Heart right ventricle (tissue), 16 donors: ENCODE results near the gene ZZZ3. TPM values are rescaled to one million over a fixed set of nuclear protein-coding genes. Genes with fewer than 3 reads are reported as not detected.

Experiments used
- ATAC-seq, 8 donors: fragments of 200-7000 bp; cut with Tn5 transposase; one replicate each; pipeline ENCODE4 v1.9.1; 2020; ENCODE audit warnings: mild to moderate bottlenecking in 8 of 8, moderate library complexity in 8 of 8, moderate number of reproducible peaks in 1 of 8
- DNase-seq, 2 donors: peaks; one replicate each; pipeline ENCODE4 v3.0.0-alpha.2; 2020
- H3K27ac ChIP-seq, 10 donors: fragments of 200-600 bp; sonication (generic) in 2 of 10; one replicate each; pipeline versions ENCODE4 v1.5.0 to v1.8.0; 2020 to 2022; ENCODE audit warnings: mild to moderate bottlenecking in 3 of 10
- H3K27me3 ChIP-seq, 7 donors: fragments of 200-600 bp; one replicate each; pipeline ENCODE4 v1.8.0; 2021 to 2022; ENCODE audit warnings: mild to moderate bottlenecking in 2 of 7
- H3K36me3 ChIP-seq, 9 donors: fragments of 200-600 bp; sonication (generic) in 1 of 9; one replicate each; pipeline versions ENCODE4 v1.5.0 to v1.8.0; 2020 to 2022; ENCODE audit warnings: mild to moderate bottlenecking in 2 of 9
- H3K4me1 ChIP-seq, 9 donors: fragments of 200-600 bp; sonication (generic) in 1 of 9; one replicate each; pipeline versions ENCODE4 v1.5.0 to v1.8.0; 2020 to 2022; ENCODE audit warnings: mild to moderate bottlenecking in 4 of 9
- H3K4me3 ChIP-seq, 10 donors: fragments of 200-600 bp; sonication (generic) in 2 of 10; one replicate each; pipeline versions ENCODE4 v1.5.0 to v1.8.0; 2020 to 2022; ENCODE audit warnings: mild to moderate bottlenecking in 7 of 10, moderate library complexity in 2 of 10
- H3K9me3 ChIP-seq, 11 donors: fragments of 200-600 bp in 10 of 11; sonication (generic) in 2 of 11; one replicate each; pipeline versions ENCODE4 v1.5.0 to v1.8.0; 2013 to 2022; ENCODE audit warnings: mild to moderate bottlenecking in 2 of 11, control low read depth in 1 of 11, moderate library complexity in 1 of 11
- whole genome bisulfite sequencing, 2 donors: extraction: QIAGEN DNeasy Blood & Tissue Kit; methylation state at CpG; one replicate each; pipeline ENCODE4 v1.1.7; 2013; ENCODE audit warnings: inconsistent platforms in 1 of 2; 5-methylcytosine and 5-hydroxymethylcytosine counted together
- intact Hi-C, 10 donors: fragments of 100-400 bp; cut with DNase I; formaldehyde crosslinking; loops; one replicate each; pipeline versions ENCODE4 v1.11.1 to v1.14.2; 2022
- polyA plus RNA-seq, 2 donors: library from polyadenylated mRNA; stranded (reverse); fragments of 200-250 nt; gene quantifications; one replicate each; pipeline ENCODE4 v1.2.3, GENCODE V29; 2013
- total RNA-seq, 10 donors: library from RNA; stranded (reverse); fragmentation: NEBNext Ultra II Directional in 3 of 10; extraction: Animal tissue kit (Norgen Biotek cat#: 25700) in 3 of 10; gene quantifications; one replicate each; pipeline versions ENCODE4 v1.2.1 to v1.2.4, GENCODE V29; 2021 to 2023
- TF ChIP-seq, protein P1 (sequence below), 9 donors: fragments of 200-600 bp; sonication (generic) in 2 of 9; IDR thresholded peaks; one replicate each; pipeline versions ENCODE4 v1.5.0 to v1.8.0; 2021 to 2022; ENCODE audit warnings: antibody characterized with exemption in 9 of 9, mild to moderate bottlenecking in 5 of 9, moderate library complexity in 1 of 9
- donor health status: Arrhythmogenic right ventricular cardiomyopathy.
- donor health status: ischemic (EF 13 %, LVEDD 7.1; RV severe dilation, severe dysfunction).
- donor health status: healthy with polysubstance abuse.
- donor health status: DM: no; HTN: yes; CAD: no.
- donor health status: DM: no; HTN: no; CAD: no.
- donor health status: ischemic (EF 25% LVEDD 6.9; RV normal size, moderate dysfunction).
- donor health status: ischemic (EF 25% LVEDD 5.7; RV mildly dilated, moderate dysfunction).
- donor health status: healthy.
- donor health status: DM: yes; HTN: yes; CAD: no.
- donor health status: Ischemic cardiomyopathy.
- donor health status: ischemic (EF 35%, LVEDD 5.7; RV mildly dilated, moderate dysfunction).
- donor health status: nonischemic (EF 11% LVEDD 7.7; RV severe dilation, severe dysfunction).
- donor health status: DM: yes; HTN: yes; CAD: no.
- donor health status: PGD.
- donor health status: ischemic (EF 29% LVEDD 5.4; RV normal size, mild dysfunction).
- donor health status: nonischemic (EF 23%, LVEDD 6.1; RV moderate dilation, normal function).

Gene ZZZ3
- total and polyA plus RNA-seq, 12 donors = 6.5 to 39.3 (median 33.3) TPM

DNA sequence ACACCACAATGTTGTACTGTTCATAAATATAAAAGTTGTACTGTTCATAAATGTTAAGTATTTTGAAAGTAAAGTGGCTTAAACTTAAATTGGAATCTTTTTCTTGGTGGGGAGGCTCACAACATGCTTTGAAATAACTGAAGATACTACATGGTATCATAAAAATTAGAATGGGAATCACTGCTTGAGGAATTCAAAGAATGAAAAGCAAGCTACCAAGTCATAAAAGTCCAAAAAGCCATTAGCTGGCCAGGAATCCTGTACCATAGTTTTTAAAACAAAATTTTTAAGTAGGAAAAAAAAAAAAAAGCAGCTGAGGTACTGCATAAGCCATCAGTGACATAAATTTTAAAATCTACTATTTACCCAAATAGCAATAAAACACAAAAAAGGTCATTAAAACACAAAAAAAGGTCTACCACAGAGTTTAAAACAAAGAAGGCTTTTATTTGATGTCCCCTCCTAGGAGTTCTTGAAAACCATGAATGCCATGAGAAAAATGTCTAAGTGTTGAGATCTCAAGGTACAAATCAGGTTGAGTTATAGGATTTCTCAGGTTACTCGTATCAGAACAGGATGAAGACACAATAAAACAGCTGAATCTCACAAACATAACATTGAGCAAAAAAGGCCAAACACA, 8.6 kb downstream of the ZZZ3 start:
- intact Hi-C loops = no loop called here
- TF ChIP-seq, protein P1, sequence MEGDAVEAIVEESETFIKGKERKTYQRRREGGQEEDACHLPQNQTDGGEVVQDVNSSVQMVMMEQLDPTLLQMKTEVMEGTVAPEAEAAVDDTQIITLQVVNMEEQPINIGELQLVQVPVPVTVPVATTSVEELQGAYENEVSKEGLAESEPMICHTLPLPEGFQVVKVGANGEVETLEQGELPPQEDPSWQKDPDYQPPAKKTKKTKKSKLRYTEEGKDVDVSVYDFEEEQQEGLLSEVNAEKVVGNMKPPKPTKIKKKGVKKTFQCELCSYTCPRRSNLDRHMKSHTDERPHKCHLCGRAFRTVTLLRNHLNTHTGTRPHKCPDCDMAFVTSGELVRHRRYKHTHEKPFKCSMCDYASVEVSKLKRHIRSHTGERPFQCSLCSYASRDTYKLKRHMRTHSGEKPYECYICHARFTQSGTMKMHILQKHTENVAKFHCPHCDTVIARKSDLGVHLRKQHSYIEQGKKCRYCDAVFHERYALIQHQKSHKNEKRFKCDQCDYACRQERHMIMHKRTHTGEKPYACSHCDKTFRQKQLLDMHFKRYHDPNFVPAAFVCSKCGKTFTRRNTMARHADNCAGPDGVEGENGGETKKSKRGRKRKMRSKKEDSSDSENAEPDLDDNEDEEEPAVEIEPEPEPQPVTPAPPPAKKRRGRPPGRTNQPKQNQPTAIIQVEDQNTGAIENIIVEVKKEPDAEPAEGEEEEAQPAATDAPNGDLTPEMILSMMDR (IDR thresholded peaks at IDR 0.05) = no peak
- Histone ChIP-seq H3K27ac (peak overlapping the region in 1 of 10 donors; percentile 21), H3K36me3 (peaks cover 0 to 6% (median 0%) of the 10 kb centered on the region in 9 donors), H3K4me1 (peaks cover 0 to 81% (median 40%) of the 10 kb centered on the region in 9 donors), H3K4me3 (no peak overlapping the region), H3K27me3 (no peaks in the 10 kb centered on the region), H3K9me3 (no peaks in the 10 kb centered on the region)
- no peak for DNase-seq
- WGBS, 2 donors = 78 to 93% methylated on average over 1 of the region's 1 CpG
- no peak for ATAC-seq

DNA sequence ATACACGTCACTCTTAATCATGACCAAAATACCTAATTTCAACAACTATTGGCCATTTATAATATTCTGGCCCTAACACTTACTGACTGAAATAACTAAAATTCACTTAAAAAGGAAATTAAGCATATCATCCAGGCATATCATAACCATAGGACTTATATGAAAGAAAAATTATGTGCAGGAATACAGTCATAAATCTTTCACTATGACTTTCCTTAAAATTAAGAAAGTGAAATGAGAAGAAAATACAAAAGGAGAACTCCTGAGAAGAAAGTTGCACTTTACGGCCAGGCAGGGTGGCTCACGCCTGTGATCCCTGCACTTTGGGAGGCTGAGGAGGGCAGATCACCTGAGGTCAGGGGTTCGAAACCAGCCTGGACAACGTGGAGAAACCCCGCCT, 9.4 kb downstream of the ZZZ3 start:
- WGBS, 2 donors = 91 to 95% methylated on average over 6 of the region's 6 CpGs
- intact Hi-C loops = no loop called here
- Histone ChIP-seq H3K27ac (peak overlapping the region in 1 of 10 donors; percentile 21), H3K4me1 (peaks cover 0 to 80% (median 32%) of the 10 kb centered on the region in 9 donors), H3K27me3 (no peaks in the 10 kb centered on the region), H3K4me3 (no peak overlapping the region), H3K36me3 (peaks cover 0 to 6% (median 0%) of the 10 kb centered on the region in 9 donors), H3K9me3 (no peaks in the 10 kb centered on the region)
- TF ChIP-seq, protein P1 (IDR thresholded peaks at IDR 0.05) = no peak
- DNase-seq = no peak
- no peak for ATAC-seq

GRCh38 chr1:77672374-77672773, 10.1 kb downstream of the ZZZ3 start:
- H3K27ac ChIP-seq = no peak overlapping the region
- TF ChIP-seq, protein P1 (IDR thresholded peaks at IDR 0.05) = no peak
- no peak overlapping the region for H3K4me3 ChIP-seq
- peaks cover 0 to 6% (median 0%) of the 10 kb centered on the region in 9 donors for H3K36me3 ChIP-seq
- ATAC-seq (no peak), DNase-seq (no peak)
- intact Hi-C loops = no loop called here
- H3K27me3 ChIP-seq = no peaks in the 10 kb centered on the region
- H3K4me1 ChIP-seq = peaks cover 0 to 77% (median 27%) of the 10 kb centered on the region in 9 donors
- H3K9me3 ChIP-seq = no peaks in the 10 kb centered on the region
- 92 to 98% methylated on average over 2 of the region's 2 CpGs for WGBS, 2 donors

GRCh38 chr1:77671836-77672235, 10.6 kb downstream of the ZZZ3 start:
- TF ChIP-seq, protein P1 (IDR thresholded peaks at IDR 0.05) = no peak
- Histone ChIP-seq H3K4me1 (peaks cover 0 to 75% (median 27%) of the 10 kb centered on the region in 9 donors), H3K4me3 (no peak overlapping the region), H3K27ac (no peak overlapping the region), H3K36me3 (peaks cover 0 to 6% (median 0%) of the 10 kb centered on the region in 9 donors), H3K9me3 (no peaks in the 10 kb centered on the region), H3K27me3 (no peaks in the 10 kb centered on the region)
- intact Hi-C loops = no loop called here
- no peak for ATAC-seq
- WGBS, 2 donors = 83% methylated on average over 5 of the region's 5 CpGs
- DNase-seq = no peak
